GM19468 (cell line): ENCODE data around the gene MAMDC2.

Experiments used
- ATAC-seq: cut with Tn5 transposase; IDR thresholded peaks from one replicate; pipeline ENCODE4 v1.9.1; 2021; ENCODE audit warnings: mild to moderate bottlenecking, moderate library complexity, moderate number of reproducible peaks; ENCODE audit not compliant: unreplicated experiment; ENCODE audit errors: extremely low read depth

The MAMDC2 gene

GRCh38 chr9:70127540-70128416 is 84.1 kb downstream of the MAMDC2 start:
- no peak for ATAC-seq

- ATAC-seq = no peak
Measured at GRCh38 chr9:70130266-70130665, 86.6 kb downstream of the MAMDC2 start.

GRCh38 chr9:70131296-70131695 is 87.6 kb downstream of the MAMDC2 start:
- no peak for ATAC-seq

GRCh38 chr9:70133253-70134208 is 89.9 kb downstream of the MAMDC2 start:
- ATAC-seq = no peak

- ATAC-seq = no peak
Measured at GRCh38 chr9:70134360-70134759, 90.7 kb downstream of the MAMDC2 start.

GRCh38 chr9:70135176-70135575 is 91.5 kb downstream of the MAMDC2 start:
- no peak for ATAC-seq

- ATAC-seq = no peak
Measured at GRCh38 chr9:70136632-70137031, 93.0 kb downstream of the MAMDC2 start.

GRCh38 chr9:70137577-70137976 is 93.9 kb downstream of the MAMDC2 start:
- no peak for ATAC-seq

GRCh38 chr9:70142101-70142500 is 98.5 kb downstream of the MAMDC2 start:
- no peak for ATAC-seq

- ATAC-seq = no peak
Measured at GRCh38 chr9:70143394-70144130, 99.9 kb downstream of the MAMDC2 start.

- no peak for ATAC-seq
Measured at GRCh38 chr9:70144131-70144503, 100.5 kb downstream of the MAMDC2 start.

GRCh38 chr9:70145981-70146380 is 102.3 kb downstream of the MAMDC2 start:
- no peak for ATAC-seq

GRCh38 chr9:70147196-70147595 is 103.5 kb downstream of the MAMDC2 start:
- no peak for ATAC-seq

GRCh38 chr9:70147651-70148050 is 104.0 kb downstream of the MAMDC2 start:
- no peak for ATAC-seq

- ATAC-seq = no peak
Measured at GRCh38 chr9:70152350-70152749, 108.7 kb downstream of the MAMDC2 start.

- ATAC-seq = no peak
Measured at GRCh38 chr9:70156729-70157128, 113.1 kb downstream of the MAMDC2 start.

GRCh38 chr9:70159630-70160029 is 116.0 kb downstream of the MAMDC2 start:
- no peak for ATAC-seq

GRCh38 chr9:70160686-70161600 is 117.3 kb downstream of the MAMDC2 start:
- no peak for ATAC-seq

GRCh38 chr9:70165006-70165602 is 121.5 kb downstream of the MAMDC2 start:
- ATAC-seq = no peak
